Fibroblast of skin of left quadriceps (primary cell): ENCODE results near the gene SYMPK.

Source experiments
- DNase-seq, 2 experiments: peaks; one replicate each; pipeline ENCODE4 v3.0.0-alpha.2; 2013; ENCODE audit warnings: low read depth in 2 of 2

SYMPK gene

DNA sequence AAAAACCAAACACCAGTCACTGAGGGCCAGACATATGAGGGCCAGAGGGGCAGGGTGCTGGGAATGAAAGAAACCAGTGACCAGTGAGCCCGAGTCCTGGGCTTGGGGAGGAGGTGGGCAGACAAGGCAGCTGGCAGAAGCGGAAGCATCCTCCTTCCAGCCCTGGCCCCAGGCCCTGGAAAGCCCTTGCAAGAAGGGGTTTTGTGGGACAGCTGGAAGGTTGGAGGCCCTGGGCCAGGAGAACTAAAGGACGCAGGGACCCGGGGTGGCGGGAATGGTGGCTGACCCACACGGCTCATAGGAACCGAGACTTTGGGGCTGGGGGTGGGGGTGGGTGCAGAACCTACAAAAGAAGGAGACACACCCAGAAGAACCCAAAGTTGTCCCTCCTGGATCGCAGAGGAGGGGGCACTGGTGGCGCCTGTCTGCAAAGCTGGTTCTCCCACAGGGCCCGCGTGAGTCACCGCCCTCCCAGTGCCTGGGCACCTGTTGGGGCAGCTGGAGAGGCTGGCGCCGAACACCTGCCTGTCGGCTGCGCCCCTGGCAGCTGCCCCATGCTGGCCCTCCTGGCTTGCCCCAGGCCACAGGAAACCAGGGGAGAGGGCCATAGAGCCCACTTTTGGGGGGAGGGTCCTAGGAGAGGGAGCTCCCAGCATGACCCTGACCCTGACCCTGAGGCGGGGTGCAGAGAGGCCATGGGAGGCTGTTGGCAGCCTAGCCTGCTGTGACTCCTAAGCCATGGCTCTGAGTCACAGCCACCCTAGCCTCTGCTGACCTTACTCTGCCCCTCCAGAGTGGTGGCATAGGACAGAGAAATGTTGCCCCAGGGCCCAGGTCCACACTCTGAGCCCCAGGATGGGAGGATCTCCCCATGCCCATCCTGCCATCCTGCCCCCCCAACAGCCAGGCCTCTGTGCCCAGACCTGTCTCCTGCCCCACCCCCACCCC, 81.5 kb downstream of the SYMPK start:
- no peak for DNase-seq

DNA sequence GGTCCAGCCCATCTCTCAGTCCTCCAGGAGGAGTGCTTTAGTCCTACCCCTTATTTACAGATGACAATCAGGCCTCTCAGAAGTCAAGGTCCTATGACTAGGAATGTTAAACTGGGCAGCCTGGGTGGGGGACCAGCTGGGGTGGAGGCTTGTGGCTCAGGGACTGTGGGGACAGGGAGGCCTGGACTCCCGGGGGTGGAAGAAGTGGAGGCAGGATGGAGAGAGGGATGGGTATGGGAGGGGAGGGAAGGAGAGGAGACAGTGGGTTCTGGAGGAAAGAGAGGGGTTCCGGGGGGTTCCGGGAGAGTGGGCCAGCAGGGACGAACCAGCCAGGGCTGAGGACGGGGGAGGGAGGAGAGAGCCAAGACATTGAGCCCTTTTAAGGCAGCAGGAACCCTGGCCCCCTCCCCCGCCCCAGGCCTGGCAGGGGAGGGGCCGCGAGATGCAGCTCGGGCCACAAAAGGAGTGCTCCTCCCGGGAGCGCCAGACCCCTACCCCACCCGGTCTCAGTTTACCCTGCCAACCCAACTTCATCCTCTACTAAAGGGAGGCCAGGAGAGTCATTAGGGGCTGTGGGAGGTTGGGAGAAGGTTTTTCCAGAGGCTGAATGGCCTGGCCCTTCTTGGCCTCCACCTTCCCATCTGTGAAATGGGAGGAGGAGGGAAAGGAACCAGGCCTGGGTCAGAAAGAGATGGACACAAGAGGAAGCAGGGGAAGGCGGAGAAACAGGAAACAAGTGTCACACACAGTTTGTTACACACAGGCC, 82.3 kb downstream of the SYMPK start:
- DNase-seq = no peak

DNA sequence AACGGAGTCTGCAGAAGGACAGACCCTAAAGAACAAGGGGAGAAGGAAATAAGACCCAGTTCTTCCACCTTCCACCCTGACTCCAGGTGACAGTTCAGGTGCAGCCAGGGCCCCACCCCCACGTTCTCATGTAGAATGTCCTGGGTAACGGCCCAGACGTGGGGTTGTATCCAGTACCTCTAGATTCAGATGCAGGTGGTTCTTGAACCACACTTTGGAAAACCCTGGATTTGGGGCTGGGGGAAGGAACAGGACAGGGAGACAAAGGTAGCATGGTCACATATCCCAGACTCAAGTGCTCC, 82.8 kb downstream of the SYMPK start:
- no peak for DNase-seq

DNA sequence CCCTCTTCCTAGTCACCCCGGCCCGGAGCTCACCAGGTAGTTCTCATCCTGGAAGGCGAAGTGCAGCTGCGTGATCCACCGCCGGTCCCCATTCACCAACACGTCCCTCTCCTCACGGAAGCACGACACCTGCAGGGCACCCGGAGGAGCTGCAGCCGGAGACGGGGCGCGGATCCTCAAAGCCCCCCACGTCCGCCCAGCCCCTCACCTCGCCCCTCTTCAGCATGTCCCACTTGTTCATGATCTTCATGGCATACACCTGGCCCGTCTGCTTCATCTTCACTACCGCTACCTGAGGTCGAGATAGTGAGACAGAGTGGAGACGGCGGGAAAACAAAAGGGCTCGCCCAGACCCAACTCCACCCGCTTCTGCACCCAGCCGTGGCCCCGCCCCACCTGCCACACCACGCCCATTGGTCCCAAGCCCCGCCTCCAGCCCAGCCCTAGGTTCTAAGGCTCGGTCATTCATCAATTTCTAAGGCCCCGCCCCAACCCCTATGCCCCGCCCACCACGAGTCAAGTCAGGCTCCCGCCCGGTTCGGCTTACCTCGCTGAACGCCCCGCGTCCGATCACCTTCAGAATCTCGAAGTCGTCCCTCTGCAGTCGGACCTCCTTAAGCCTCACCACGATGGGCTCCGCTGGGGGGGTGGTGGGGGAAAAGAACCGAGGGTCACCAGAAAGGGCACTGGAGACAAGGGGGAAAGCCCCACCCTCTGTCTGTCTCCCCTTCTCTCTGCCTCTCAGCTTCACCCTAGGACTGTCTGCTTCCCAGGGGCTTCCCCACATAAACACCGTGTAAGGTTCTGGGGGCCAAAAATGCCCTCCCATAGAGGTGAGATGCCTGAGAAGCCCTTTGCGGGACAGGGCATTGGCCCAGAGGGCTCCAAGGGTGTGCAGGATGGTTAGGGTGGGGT, 83.5 kb downstream of the SYMPK start:
- no peak for DNase-seq

DNA sequence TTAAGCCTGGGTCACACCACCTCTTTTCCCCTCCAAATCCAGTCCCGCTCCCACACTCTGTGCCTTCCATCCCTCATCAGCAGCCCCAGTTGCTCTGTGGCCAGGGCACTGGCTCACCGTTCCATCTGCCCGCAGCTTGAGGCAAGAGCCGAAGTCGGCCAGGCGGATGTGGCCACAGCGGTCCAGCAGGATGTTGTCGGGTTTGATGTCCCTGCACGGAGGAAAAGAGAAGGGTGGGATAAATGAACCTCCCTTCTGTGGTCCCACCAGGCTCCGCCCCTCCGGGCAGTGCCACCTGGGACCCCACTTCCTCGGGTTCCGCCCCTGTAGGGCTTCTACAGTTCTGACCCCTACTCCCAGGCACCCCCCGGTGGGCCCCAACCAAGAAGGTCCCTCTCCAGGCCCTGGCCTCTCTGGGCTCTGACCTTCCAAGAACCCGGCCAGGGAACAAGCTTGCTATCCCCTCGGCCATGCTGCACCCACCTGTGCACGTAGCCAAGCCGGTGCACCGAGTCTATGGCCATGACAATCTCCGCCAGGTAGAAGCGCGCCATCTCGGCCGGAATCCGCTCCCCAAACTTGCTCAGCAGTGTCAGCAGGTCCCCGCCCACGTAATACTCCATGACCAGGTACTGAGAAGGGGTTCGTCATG, 84.8 kb downstream of the SYMPK start:
- no peak for DNase-seq

DNA sequence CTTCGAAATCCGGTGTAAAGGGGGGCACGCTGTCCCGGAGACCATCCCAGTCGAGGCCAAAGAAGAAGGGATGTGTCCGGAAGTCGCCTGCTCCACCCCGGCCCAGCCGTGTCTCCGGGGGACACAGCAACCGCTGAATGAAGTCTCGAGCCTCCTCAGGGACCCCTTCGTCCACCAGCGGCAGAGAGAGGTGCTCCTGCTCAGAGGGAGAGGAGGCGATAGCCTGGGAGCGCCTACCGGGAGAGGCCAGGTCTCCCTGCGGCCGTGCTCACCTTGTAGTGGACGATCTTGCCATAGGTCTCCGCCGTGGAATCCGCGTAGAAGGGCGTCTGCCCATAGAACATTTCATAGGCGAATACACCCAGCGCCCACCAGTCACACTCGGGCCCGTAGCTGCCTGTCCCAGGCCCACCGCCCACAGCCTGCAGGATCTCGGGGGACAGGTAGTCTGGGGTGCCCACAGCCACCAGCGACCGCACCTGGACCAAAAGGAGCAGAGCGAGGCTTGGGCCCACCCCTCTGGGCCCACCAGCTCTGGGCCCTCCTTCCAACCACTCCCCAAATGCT, 85.5 kb downstream of the SYMPK start:
- DNase-seq = no peak

DNA sequence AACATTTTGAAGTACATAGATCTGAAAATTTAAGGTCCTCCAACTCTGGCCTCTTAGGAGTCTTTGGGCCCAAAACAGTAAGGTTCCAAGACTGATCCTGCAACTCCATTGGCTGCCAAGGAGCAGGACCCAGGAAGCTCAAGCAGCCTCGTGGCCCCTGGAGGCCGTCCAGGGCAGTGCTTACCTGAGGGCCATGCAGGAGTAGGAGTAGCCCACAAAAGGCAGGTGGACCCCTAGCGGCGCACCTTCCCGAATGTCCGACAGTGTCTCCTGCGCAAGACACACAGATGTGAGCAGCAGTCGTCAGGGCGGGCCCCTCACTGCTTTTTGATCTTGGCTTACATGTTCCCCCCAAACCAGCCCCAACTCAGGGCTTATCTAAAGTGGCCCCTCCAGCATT, 88.2 kb downstream of the SYMPK start:
- DNase-seq = no peak

DNA sequence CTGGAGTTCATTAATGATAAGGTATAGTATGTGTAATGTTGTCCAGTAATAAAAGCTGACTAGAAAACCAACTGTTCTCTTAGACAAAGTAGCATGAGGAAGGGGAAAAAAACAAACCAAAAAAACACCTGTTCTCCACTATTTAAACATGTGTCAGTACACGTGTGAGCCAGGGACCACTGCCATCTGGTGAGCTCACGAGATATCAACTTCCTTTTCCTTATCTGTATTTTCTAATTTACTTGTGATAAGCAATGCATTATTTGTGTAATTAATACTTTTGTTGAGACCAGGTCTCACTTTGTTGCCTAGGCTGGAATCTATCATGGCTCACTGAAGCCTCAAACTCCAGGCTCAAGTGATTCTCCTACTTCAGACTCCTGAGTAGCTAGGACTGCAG, 89.6 kb downstream of the SYMPK start:
- DNase-seq = no peak

DNA sequence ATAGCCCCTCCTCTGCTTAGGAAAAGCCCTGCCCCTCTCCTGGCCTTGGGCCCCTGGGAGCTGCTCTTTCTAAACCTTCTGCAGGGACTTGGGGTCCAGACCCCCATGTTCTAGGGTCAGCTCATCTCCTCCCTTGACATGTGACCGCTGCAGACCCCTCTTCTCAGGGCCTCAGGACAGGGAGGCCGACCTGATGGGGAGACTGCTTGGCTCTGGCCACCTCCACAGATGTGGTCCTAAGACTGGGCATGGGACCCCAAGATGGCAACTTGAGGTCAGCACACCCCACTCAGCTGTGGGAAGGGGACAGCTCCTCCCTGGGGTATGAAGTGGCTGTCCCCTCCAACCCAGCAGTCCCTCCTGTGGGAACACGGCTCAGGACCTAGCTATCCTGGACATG, 90.0 kb downstream of the SYMPK start:
- DNase-seq = no peak

DNA sequence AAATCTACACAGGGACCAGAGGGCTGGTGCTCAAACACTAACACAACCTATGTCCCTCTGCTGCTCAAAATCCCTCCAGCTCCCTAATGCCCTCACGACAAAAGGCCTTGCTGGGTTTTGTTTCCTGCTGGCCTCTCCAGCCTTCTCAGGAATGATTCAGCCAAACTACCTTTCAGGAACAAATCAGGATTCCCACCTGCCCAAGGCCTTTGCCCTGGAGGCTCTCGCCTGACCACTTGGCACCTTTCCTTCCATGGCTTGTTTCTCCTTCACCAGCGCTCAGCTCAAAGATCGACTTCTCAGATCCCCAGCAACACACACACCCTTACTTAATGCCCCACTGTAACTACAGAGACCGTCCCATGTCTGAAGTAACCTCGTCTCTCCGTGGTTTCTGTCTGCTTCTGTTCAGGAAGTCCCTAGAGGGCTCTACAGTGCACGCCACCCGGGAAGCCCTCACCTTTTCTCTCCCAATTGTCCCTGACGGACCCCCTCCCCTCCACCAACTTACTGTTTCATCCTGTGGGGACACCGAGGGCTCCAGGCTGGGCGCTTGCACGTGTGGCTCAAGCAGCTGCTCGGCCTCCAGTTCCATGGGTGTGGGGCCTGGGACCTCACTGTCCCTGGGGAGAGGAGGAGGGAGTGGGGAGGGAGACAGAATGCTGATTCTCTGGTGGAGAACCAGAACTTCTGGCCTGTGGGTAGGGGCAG, 90.7 kb downstream of the SYMPK start:
- DNase-seq = no peak

DNA sequence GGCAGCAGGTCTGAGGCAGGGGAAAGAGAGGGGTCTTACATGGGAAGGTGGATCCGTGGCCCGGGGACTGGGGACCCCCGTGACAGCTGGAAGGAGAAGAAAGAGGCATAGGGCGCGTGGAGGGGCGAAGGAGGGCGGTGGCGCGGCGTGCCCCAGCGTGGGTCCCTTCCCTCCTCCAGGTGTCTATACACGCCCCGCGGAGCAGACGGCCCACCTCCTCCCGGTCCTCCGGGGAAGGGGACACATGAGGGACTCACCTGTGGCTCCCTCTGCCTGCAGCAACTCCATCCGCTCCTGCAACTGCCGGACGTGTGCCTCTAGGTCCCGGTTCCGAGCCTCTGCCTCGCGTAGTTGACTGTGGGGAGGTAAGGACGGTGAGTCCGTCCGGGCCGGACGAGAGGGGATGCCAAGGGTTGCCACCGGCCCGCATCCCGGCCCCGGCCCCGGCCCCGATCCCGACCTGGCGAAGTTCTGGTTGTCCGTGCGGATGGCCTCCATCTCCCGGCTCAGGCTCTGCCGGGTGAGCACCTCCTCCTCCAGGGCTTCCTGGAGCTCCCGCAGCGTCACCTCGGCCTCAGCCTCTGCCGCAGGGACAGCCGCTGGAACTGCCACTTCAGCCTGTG, 91.5 kb downstream of the SYMPK start:
- DNase-seq = no peak

DNA sequence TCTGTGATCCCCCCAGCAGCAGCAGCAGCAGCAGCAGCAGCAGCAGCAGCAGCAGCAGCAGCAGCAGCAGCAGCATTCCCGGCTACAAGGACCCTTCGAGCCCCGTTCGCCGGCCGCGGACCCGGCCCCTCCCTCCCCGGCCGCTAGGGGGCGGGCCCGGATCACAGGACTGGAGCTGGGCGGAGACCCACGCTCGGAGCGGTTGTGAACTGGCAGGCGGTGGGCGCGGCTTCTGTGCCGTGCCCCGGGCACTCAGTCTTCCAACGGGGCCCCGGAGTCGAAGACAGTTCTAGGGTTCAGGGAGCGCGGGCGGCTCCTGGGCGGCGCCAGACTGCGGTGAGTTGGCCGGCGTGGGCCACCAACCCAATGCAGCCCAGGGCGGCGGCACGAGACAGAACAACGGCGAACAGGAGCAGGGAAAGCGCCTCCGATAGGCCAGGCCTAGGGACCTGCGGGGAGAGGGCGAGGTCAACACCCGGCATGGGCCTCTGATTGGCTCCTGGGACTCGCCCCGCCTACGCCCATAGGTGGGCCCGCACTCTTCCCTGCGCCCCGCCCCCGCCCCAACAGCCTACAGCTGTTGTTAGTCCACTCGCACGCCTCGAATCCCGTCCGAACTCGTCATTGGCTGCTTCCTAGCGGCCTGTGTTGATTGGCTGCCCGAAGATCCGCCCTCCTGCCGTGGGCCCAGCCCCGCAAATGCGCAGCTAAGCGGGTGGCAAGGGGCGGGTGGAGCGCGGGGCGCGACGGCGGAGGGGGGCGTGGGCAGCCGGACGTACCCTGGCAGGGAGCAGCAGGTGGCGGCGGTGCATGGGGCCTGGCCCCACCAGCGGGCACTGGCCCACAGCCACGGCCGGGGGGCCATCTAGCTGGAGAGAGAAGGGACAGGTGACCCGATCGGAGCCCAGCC, 92.5 kb downstream of the SYMPK start:
- DNase-seq = peak; percentile 95 to 96

DNA sequence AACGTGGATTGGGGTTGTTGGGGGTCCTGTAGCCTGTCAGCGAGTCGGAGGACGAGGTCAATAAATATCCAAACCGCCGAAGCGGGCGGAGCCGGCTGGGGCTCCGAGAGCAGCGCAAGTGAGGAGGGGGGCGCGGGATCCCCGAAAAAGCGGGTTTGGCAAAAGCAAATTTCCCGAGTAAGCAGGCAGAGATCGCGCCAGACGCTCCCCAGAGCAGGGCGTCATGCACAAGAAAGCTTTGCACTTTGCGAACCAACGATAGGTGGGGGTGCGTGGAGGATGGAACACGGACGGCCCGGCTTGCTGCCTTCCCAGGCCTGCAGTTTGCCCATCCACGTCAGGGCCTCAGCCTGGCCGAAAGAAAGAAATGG, 93.1 kb downstream of the SYMPK start:
- DNase-seq = no peak

DNA sequence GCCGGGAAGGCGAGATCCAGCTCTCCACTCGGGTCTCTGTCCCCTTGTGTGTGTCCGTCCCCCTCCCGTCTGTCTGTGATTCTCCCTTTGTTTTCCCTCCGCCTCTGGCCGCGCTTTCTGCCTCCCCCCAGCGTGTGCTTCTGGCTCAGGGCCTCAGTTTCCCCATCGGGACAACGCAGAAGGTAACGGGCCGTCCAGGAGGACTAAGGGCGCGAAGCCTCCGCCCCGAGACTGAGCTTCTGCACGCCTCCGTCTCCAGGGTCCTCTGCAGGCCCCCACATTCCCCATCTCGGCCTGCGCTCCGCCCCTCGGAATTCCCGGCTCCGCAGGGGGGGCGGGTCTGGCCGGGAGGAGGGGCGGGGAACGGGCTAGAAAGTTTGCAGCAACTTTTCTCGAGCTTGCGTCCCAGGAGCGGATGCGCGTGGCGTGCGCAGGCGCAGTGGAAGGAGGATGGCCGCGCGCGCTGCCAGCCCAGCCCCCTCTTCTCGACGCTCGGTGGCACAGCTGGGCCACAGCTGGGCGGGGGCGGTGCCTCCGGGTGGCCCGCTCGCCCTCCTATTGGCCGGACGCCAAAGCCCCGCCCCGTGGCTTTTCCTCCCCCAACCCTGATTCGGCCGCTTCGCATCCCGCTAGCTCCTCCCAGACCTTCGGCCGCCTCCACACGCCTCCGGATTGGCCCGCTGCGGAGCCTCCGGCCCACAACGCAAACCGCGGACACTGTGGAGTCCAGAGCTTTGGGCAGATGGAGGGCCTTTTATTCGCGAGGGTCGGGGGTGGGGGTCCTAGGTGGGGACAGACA, 93.8 kb downstream of the SYMPK start, which contains the start of gene SIX5:
Gene SIX5 (minus strand): TSS at position 269 of the 799 bp plus-strand sequence. CDS start 408 bp downstream, outside the sequence.
- peak; percentile 97 for DNase-seq

DNA sequence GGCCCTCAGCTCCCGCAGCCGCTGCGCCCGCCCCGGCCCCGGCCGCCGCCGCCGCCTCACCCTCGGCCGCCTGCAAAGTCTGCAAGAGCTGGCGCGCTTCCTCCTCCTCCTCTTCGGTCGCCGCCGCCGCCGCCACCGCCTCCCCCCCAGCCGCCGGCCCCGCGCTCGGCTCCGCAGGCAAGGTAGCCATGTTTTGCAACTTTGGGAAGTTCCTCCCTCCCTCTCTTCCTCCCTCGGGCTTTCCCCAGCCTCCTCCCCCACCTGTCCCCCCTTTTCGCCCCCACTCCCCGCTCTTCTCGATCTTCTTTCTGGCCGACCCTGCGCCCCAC, 94.3 kb downstream of the SYMPK start:
- DNase-seq = no peak

DNA sequence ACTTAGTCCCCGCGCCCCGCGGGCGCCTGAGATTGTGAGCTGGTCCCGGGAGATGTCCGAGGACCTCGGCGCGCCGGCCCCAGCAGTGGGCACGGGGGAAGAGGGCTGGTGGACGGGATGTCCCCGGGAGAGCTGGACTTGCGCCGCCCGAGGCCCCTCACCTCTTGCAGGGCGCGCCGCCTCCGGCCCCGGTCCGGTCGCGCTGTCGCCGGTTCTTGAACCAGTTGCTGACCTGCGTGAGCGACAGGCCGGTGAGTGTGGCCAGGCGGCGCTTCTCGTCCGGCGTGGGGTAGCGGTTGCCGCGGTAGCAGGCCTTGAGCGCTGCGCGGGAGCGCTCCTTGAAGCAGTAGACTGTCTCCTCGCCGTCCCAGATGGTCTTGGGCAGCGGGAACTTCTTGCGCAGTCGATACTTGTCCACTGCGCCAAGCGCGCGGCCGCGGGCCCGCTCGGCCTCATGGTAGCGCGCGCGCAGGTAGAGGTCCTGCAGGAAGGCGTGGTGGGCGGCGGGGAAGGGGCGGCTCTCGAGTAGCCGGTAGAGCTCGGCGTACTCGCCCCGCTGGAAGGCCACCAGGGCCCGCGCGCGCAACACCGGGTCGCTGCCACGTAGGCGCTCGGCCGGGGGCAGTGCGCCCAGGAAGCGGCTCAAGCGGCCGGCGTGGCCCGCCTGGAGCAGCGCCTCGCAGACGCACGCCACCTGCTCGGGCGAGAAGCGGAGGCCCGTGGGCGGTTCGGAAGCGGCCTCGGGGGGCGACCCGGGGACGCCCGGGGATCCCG, 94.9 kb downstream of the SYMPK start:
- no peak for DNase-seq

DNA sequence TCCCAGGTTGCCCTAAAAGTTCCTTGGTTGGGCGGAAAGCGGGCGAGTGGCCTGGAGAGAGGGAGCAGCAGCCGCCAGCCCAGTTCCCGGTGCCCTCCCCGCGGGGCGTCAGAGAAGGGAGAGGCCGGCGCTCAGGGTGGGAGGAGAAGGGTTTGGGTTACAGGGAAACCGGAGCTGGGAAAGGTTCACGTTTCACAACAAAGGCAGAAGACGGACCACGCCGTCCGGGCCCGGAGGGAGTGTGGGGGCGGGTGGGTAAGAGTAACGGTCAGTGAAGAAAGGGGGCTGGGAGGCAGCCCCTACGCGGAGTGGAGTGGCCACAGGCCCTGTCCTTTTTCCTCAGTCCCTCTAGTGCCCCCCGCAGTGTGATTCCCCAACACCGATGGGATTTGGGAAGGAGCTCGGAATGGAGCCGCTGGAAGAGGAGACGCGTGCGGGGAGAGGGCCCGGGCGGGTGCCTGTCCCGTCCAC, 95.5 kb downstream of the SYMPK start:
- DNase-seq = peak; percentile 51 to 61
